GM19324 (cell line): ENCODE measurements around the gene UBALD2.
"Not testable (repeated sequence)": the region's sequence is repeated elsewhere in the genome, so short reads cannot be mapped to it uniquely, and the experiment has no call there.

Source experiments
- ATAC-seq: cut with Tn5 transposase; IDR thresholded peaks from one replicate; pipeline ENCODE4 v1.9.1; 2021; ENCODE audit warnings: mild to moderate bottlenecking, moderate library complexity; ENCODE audit not compliant: unreplicated experiment, low FRiP score

Gene UBALD2

DNA sequence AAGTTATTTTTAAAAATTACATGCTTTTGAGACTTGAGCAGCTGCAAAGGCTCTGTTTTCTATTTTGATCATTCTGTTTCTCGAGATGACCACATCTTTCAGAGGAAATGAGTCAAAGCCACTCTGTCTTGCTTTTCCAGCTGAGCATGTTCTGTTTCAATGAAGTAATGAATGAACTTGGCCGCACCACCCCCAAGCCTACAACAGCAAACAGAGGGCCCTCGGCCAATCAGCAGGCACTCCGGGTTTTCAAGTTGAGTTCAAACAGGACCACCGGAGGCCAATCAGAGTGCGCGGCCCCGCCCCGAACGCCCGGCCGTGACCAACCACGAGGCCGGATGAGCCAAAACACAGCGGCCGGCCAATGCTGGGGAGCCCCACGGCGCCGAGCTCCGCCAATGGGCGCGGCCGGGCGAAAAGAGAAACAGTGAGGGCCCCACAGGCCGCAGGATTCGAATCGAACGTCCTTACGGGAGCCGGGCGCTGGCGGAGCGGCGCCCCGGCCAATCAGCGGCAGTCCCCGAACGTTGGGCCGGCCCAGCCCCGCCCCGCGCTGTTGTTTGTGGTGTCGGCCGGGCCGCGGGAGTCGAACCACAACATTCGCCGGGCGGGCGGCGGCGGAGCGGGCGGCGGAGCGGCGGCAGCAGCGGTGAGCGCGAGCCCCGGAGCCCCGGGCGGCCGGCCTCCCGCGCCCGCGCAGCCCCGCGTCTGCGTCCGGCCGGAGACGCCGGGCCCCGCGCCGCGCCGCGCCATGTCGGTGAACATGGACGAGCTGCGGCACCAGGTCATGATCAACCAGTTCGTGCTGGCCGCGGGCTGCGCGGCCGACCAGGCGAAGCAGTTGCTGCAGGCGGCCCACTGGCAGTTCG, at the start of gene UBALD2:
UBALD2 (plus strand) TSS at position 594 of the 869 bp plus-strand sequence; CDS start at position 752, 158 bp downstream.
- peak; percentile 79 for ATAC-seq

GRCh38 chr17:76217081-76217480, 48.1 kb upstream of the UBALD2 start:
- ATAC-seq, result no peak

GRCh38 chr17:76219670-76220383, 45.3 kb upstream of the UBALD2 start:
- ATAC-seq, result no peak

GRCh38 chr17:76223802-76224201, 41.3 kb upstream of the UBALD2 start:
- ATAC-seq, result no peak

- ATAC-seq, result not testable (repeated sequence)
Observed at GRCh38 chr17:76225373-76226086, 39.6 kb upstream of the UBALD2 start.

- ATAC-seq, result not testable (repeated sequence)
Observed at GRCh38 chr17:76226749-76227148, 38.4 kb upstream of the UBALD2 start.

- no peak for ATAC-seq
Observed at GRCh38 chr17:76232342-76232741, 32.8 kb upstream of the UBALD2 start.

DNA sequence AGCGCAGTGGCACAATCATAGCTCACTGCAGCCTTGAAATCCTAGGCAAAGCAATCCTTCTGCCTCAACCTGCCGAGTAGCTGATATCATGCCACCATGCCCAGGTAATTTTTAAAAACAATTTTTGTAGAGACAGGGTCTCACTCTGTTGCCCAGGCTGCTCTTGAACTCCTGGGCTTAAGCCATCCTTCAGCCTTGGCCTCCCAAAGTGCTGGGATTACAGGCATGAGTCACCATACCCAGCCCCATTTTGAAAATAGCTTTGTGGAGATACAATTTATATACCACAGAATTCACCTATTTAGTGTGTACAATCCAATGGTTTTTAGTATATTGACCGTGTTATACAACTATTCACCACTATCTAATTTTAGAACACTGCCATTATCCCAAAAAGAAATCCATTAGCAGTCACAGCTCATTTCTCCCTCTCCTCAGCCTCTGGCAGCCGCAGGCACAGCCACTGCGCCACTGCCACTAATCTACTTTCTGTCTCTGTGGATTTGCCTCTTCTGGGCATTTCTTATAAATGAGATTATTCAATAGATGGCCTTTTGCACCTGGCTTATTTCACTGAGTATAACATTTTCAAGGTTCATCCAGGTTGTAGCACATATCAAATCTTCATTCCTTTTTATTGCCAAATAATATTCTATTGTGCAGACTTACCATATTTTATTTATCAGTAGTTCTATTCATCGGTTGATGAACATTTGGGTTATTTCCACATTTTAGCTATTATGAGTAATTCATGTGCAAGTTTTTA, 31.4 kb upstream of the UBALD2 start:
- ATAC-seq, result no peak

GRCh38 chr17:76234354-76234679, 30.8 kb upstream of the UBALD2 start:
- ATAC-seq, result no peak

- no peak for ATAC-seq
Observed at GRCh38 chr17:76235883-76236282, 29.3 kb upstream of the UBALD2 start.

- no peak for ATAC-seq
Observed at GRCh38 chr17:76236603-76237002, 28.5 kb upstream of the UBALD2 start.

- no peak for ATAC-seq
Observed at GRCh38 chr17:76237859-76238313, 27.3 kb upstream of the UBALD2 start.

DNA sequence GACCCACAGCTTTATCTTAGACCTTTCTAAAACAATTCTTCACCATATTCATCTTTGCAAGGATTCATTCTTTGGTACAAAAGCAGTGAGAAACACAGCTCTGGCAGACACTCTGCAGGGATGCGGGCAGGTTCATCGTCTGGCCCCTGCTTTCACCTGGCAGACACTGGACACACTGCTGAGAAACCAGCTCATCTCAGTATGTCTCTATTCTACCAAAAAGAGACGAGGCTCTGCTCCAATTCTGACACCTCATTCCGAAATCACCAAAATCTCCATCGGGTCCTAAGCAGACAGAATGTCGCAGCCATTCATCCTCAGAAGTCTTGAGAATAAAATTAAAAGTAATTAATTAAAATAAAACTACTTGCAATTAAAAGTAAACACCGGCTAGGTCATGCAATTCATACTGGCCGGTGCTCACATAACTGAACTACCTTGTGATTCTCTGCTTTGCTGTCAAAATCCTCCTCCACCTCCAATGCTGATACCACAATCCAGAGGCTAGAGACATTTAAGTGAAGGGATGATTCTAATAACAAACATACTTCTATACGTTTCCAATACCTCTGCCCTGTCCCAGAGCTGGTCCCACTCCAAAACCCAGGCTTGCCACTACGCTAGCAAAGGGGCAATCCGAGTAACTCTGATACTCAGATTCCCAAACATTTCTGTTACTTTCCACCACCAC, 26.2 kb upstream of the UBALD2 start:
- ATAC-seq, result no peak

- ATAC-seq, result peak; percentile 16
Observed at GRCh38 chr17:76239538-76240274, 25.4 kb upstream of the UBALD2 start.

DNA sequence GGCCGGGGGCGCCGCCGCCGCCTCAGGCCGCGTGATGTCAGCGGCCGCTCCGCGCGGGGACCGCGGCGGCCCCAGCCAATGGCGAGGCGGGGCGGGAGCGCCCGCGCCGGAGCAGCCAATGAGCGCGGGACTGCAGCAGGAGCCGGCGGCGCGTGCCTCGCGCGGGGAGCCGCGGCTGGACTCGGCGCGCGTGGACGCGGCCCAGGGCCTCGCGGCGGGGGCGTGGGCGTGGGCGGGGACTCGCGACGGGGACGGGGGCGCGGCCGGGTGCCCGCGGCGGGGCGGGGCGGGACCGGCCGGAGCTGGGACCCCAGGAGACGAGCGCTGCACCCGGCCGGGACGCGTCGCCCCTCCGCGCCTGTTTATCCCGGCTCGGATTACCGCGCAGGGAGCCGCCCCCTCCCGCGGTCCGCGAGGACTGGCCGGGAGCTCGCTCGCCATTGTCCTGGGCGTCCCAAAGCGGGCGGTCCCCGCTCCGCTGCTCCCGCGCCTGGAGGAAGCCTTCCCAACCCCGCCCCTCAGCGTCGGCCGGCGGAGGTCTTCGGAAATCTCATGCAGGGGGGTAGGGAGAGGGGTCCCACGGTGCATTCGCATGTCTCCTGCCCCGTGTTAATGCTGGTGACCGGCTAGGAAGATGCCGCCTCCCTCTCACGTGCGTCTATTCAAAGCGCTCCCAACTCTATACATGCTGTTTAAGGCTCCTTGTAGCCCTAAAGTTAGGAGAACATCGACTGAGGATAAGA, 24.5 kb upstream of the UBALD2 start, which contains the start of gene RNF157:
RNF157 (minus strand) TSS at position 33 of the 743 bp plus-strand sequence. CDS start 253 bp downstream, outside the sequence.
- peak; percentile 82 for ATAC-seq

- no peak for ATAC-seq
Observed at GRCh38 chr17:76241204-76241538, 24.0 kb upstream of the UBALD2 start.

DNA sequence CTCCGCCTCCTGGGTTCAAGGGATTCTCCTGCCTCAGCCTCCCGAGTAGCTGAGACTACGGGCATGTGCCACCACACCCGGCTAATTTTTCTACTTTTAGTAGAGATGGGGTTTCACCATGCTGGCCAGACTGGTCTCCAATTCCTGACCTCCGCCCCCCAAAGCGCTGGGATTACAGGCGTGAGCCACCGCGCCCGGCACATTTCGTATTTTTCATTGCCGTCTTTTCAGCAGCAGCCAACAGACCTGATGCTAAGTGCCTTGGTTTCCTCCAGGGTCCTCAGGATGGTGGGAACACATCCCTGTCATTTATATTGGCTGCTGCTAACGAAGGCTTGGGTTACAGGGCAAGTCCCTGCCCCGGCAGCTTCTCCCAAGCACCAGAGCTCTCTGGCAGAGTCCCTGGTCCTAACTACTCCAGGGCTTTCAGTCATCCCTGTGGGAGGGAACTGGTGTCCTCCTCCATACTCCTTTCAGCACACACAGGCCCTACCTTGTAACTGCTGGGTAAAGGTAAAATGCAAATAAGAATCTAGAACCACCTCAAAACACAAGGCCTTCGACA, 23.4 kb upstream of the UBALD2 start:
- no peak for ATAC-seq
